GM21381 (cell line): ENCODE data around the gene ZNF292.
"Not testable (repeated sequence)": the region's sequence is repeated elsewhere in the genome, so short reads cannot be mapped to it uniquely, and the experiment has no call there.

Experiments
- ATAC-seq: cut with Tn5 transposase; IDR thresholded peaks from one replicate; pipeline ENCODE4 v1.9.1; 2021; ENCODE audit warnings: mild to moderate bottlenecking, moderate library complexity; ENCODE audit not compliant: unreplicated experiment

ZNF292 gene

GRCh38 chr6:87261534-87261933, 106.2 kb downstream of the ZNF292 start:
- ATAC-seq, result no peak

GRCh38 chr6:87264481-87264880, 109.1 kb downstream of the ZNF292 start:
- no peak for ATAC-seq

GRCh38 chr6:87274660-87275274, 119.4 kb downstream of the ZNF292 start:
- no peak for ATAC-seq

GRCh38 chr6:87276624-87277023, 121.3 kb downstream of the ZNF292 start:
- ATAC-seq, result no peak

GRCh38 chr6:87277123-87277522, 121.8 kb downstream of the ZNF292 start:
- ATAC-seq, result no peak

- no peak for ATAC-seq
Observed at GRCh38 chr6:87279196-87279595, 123.8 kb downstream of the ZNF292 start.

GRCh38 chr6:87281426-87281825, 126.1 kb downstream of the ZNF292 start:
- ATAC-seq, result no peak

GRCh38 chr6:87282743-87283142, 127.4 kb downstream of the ZNF292 start:
- no peak for ATAC-seq

GRCh38 chr6:87283461-87283860, 128.1 kb downstream of the ZNF292 start:
- no peak for ATAC-seq

GRCh38 chr6:87287251-87287650, 131.9 kb downstream of the ZNF292 start:
- no peak for ATAC-seq

GRCh38 chr6:87289571-87289970, 134.2 kb downstream of the ZNF292 start:
- no peak for ATAC-seq

- ATAC-seq, result no peak
Observed at GRCh38 chr6:87291883-87292282, 136.5 kb downstream of the ZNF292 start.

- no peak for ATAC-seq
Observed at GRCh38 chr6:87293526-87293925, 138.2 kb downstream of the ZNF292 start.

- no peak for ATAC-seq
Observed at GRCh38 chr6:87297119-87297518, 141.8 kb downstream of the ZNF292 start.

- not testable (repeated sequence) for ATAC-seq
Observed at GRCh38 chr6:87301277-87301676, 145.9 kb downstream of the ZNF292 start.

GRCh38 chr6:87308970-87309369, 153.6 kb downstream of the ZNF292 start:
- ATAC-seq, result no peak

- no peak for ATAC-seq
Observed at GRCh38 chr6:87312860-87313259, 157.5 kb downstream of the ZNF292 start.
